NB4 (cell line): ENCODE results near the gene RNF14.

Experiments used
- DNase-seq: peaks from one replicate; pipeline ENCODE4 v3.0.0; 2010; ENCODE audit warnings: low read depth
- H3K4me3 ChIP-seq: one replicate; pipeline ENCODE4 v1.5.1; 2011; ENCODE audit warnings: mild to moderate bottlenecking, low read depth, low read length, moderate library complexity
- CTCF ChIP-seq: IDR thresholded peaks from one replicate; pipeline ENCODE4 v1.5.1; 2012; ENCODE audit warnings: low read depth, low read length
- MAX ChIP-seq: IDR thresholded peaks from 2 replicates; pipeline ENCODE4 v1.6.1; 2011; ENCODE audit warnings: low read depth, low read length
- MYC ChIP-seq: IDR thresholded peaks from 2 replicates; pipeline ENCODE4 v1.6.1; 2011; ENCODE audit warnings: low read depth, low read length
- POLR2A ChIP-seq: IDR thresholded peaks from 2 replicates; pipeline ENCODE4 v1.6.1; 2011; ENCODE audit warnings: mild to moderate bottlenecking; ENCODE audit not compliant: insufficient read length; ENCODE audit errors: extremely low read depth

RNF14 gene

GRCh38 chr5:141978389-141978788 is 9.5 kb downstream of the RNF14 start:
- TF ChIP-seq MYC (no peak), MAX (no peak), POLR2A (no peak), CTCF (no peak)
- H3K4me3 ChIP-seq: no peak overlapping the region
- no peak for DNase-seq

GRCh38 chr5:141982626-141983025 is 13.7 kb downstream of the RNF14 start:
- H3K4me3 ChIP-seq: no peak overlapping the region
- DNase-seq: no peak
- no peak for TF ChIP-seq POLR2A
- TF ChIP-seq MAX: no peak
- no peak for TF ChIP-seq MYC
- no peak for TF ChIP-seq CTCF

- H3K4me3 ChIP-seq: no peak overlapping the region
- TF ChIP-seq POLR2A (no peak), CTCF (no peak), MYC (no peak), MAX (no peak)
- no peak for DNase-seq
Observed at GRCh38 chr5:141986072-141986471, 17.2 kb downstream of the RNF14 start.

- TF ChIP-seq MAX (no peak), CTCF (no peak), MYC (no peak), POLR2A (no peak)
- no peak overlapping the region for H3K4me3 ChIP-seq
- DNase-seq: no peak
Observed at GRCh38 chr5:141989720-141990119, 20.8 kb downstream of the RNF14 start.

GRCh38 chr5:141992349-141992963 is 23.6 kb downstream of the RNF14 start:
- no peak for TF ChIP-seq MAX
- peak; percentile 66 for TF ChIP-seq CTCF
- H3K4me3 ChIP-seq: no peak overlapping the region
- peak; percentile 63 for DNase-seq

GRCh38 chr5:141994511-141995136 is 25.7 kb downstream of the RNF14 start:
- DNase-seq: no peak
- no peak for TF ChIP-seq CTCF
- no peak for TF ChIP-seq MAX
- no peak for TF ChIP-seq POLR2A
- no peak for TF ChIP-seq MYC
- no peak overlapping the region for H3K4me3 ChIP-seq
